Measurements from ENCODE around the gene DIPK1A.

DIPK1A gene

DNA sequence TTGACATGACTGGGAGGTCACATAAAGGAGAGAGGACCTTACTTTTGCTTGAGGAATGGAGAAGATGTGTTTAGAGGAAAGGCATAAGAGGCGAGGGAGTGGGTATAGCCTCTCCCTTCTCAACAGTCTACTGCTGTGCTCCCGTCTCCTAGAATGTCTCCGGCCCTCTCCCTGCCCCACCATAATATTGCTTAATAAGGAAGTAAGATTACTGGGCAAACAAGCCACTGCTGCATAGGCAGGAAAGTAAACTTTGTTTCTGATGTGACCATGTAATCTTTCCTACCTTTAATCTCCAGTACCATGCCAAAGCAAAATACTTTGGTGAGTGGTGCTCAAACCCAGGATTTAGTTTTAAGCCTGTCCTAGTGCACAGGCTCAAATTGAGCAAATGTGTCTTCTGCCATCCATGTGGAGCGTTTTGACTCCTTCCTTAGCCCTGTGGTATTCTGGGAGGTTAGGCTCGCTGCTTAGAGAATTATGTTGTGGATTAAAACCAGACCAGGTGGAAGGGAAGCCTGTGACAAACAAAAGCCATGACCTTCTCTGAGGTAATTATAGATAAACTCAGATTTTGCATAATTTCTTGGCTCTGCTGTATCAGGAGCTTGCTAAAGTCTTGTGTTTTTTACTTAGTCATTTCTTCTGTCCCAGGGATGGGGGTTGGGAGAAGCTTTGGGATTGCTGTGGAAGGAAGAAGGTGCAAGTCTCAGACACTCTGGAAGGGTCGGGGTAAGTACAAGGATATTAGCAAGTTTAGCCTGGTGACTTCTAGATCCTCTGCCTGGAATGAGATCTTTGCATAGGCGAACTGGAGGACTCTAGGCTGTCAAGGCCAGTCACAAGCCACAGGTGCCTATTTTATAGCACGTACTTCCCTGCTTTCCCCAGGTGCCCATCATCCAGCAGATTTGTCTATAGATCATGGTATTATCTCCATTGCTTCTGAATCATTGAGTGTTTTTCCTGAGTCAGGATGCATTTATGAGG, 34.5 kb upstream of the DIPK1A start:
- H3K9ac ChIP-seq (ENCODE audit: low read length in 2 of 2): peak overlapping the region in 1 of 2 donors; percentile 42
- H3K4me1 ChIP-seq (ENCODE audit: control insufficient read depth, insufficient read depth, low read length): no peaks in the 10 kb centered on the region
- H3K27me3 ChIP-seq (ENCODE audit: control insufficient read depth in 1 of 2, insufficient read depth in 2 of 2, low read length in 2 of 2): no peaks in the 10 kb centered on the region
- H3K4me3 ChIP-seq (ENCODE audit: low read length in 2 of 2): no peak overlapping the region
- no peak overlapping the region for H3K27ac ChIP-seq (ENCODE audit: low read length)
- no peaks in the 10 kb centered on the region for H3K36me3 ChIP-seq (ENCODE audit: control insufficient read depth in 2 of 2, insufficient read depth in 2 of 2, low read length in 2 of 2)
- no peaks in the 10 kb centered on the region for H3K9me3 ChIP-seq (ENCODE audit: control insufficient read depth in 2 of 2, low read length in 2 of 2)

DNA sequence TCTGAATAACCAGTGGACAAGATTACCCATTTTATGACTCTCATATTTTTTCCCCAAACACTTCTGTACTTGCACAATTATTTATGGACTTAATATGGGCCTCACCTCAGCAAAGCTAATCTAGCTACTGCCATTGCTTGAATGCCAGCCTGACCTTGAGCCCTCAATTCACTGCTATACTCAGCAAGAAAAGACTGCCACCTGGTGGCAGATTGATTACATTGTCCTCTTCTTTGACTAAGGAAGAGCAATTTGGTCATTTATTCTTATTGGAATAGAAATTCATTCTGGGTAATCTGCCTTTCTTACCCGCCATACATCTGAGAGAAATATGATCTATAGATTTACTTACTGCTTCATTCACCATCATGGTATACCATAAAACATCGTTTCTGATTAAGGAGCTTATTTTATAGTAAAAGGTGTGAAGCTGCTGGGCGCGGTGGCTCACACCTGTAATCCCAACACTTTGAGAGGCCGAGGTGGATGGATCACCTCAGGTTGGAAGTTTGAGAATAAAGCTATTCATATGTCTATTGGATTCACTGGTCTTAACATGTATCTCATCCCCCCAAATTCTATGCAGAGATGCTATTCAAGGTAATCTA, 32.9 kb upstream of the DIPK1A start:
- Histone ChIP-seq H3K4me3 (ENCODE audit: low read length in 2 of 2) (no peak overlapping the region), H3K9me3 (ENCODE audit: control insufficient read depth in 2 of 2, low read length in 2 of 2) (no peaks in the 10 kb centered on the region), H3K4me1 (ENCODE audit: control insufficient read depth, insufficient read depth, low read length) (no peaks in the 10 kb centered on the region), H3K27me3 (ENCODE audit: control insufficient read depth in 1 of 2, insufficient read depth in 2 of 2, low read length in 2 of 2) (no peaks in the 10 kb centered on the region), H3K9ac (ENCODE audit: low read length in 2 of 2) (no peak overlapping the region), H3K36me3 (ENCODE audit: control insufficient read depth in 2 of 2, insufficient read depth in 2 of 2, low read length in 2 of 2) (no peaks in the 10 kb centered on the region), H3K27ac (ENCODE audit: low read length) (no peak overlapping the region)

DNA sequence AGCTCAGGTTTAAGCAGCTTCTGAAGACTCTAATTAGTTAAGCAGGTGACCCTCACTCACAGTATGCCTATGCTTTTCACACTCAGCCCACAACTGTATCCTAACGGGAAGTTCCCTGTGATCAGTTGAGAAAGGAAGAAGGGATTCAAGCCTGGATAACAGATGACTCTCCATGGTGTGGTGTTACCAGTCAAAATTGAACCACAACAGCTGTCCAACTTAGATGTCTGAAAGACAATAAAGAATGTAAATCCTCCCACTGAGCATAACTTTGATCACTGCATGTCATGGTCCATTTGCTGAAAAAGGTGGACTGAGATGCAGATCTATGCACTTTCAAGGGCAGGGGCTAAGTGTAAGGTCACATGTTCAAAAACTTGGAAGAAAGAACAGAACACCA, 32.3 kb upstream of the DIPK1A start:
- Histone ChIP-seq H3K4me1 (ENCODE audit: control insufficient read depth, insufficient read depth, low read length) (no peaks in the 10 kb centered on the region), H3K4me3 (ENCODE audit: low read length in 2 of 2) (no peak overlapping the region), H3K27me3 (ENCODE audit: control insufficient read depth in 1 of 2, insufficient read depth in 2 of 2, low read length in 2 of 2) (no peaks in the 10 kb centered on the region), H3K9me3 (ENCODE audit: control insufficient read depth in 2 of 2, low read length in 2 of 2) (no peaks in the 10 kb centered on the region), H3K27ac (ENCODE audit: low read length) (no peak overlapping the region), H3K9ac (ENCODE audit: low read length in 2 of 2) (no peak overlapping the region), H3K36me3 (ENCODE audit: control insufficient read depth in 2 of 2, insufficient read depth in 2 of 2, low read length in 2 of 2) (no peaks in the 10 kb centered on the region)

DNA sequence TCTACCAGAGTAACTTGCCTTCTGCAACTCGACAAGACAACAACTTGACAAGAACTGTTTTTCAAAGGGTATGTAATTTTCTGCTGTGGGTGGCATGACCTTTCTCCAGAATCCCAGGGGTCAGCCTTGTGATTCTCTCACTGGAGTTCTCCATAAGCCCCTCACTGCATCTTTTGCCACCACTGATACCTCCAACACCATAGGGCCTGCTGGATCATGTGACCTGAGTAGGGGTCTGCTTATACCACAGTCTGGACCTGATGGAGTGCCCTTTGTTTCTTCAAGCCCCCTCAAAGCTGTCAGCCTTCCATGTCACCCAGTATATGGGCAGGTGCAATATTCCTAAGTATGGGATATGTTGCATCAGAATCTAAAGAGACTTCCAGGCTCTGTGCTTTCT, 31.6 kb upstream of the DIPK1A start:
- no peak overlapping the region for H3K9ac ChIP-seq (ENCODE audit: low read length in 2 of 2)
- H3K36me3 ChIP-seq (ENCODE audit: control insufficient read depth in 2 of 2, insufficient read depth in 2 of 2, low read length in 2 of 2): no peaks in the 10 kb centered on the region
- H3K9me3 ChIP-seq (ENCODE audit: control insufficient read depth in 2 of 2, low read length in 2 of 2): no peaks in the 10 kb centered on the region
- H3K4me1 ChIP-seq (ENCODE audit: control insufficient read depth, insufficient read depth, low read length): no peaks in the 10 kb centered on the region
- H3K4me3 ChIP-seq (ENCODE audit: low read length in 2 of 2): no peak overlapping the region
- no peaks in the 10 kb centered on the region for H3K27me3 ChIP-seq (ENCODE audit: control insufficient read depth in 1 of 2, insufficient read depth in 2 of 2, low read length in 2 of 2)
- no peak overlapping the region for H3K27ac ChIP-seq (ENCODE audit: low read length)

DNA sequence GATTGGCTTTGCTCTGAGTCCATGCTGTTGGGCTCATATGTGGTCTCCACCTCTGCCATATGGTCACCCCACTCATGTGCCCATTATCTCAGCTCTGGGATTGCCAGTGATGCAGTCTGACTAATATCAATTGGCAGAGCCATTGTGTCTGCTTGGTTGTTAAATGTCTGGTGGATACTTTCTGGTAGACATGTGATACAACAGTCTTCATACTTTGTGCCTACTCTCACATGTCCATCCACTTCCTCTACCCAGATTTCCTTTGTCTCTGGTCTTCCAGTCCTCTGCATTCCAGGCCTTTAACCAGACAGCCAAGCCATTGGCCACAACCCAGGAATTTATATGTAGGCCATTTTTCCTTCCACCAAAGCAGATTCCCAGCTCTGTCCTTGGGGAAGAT, 30.8 kb upstream of the DIPK1A start:
- no peak overlapping the region for H3K4me3 ChIP-seq (ENCODE audit: low read length in 2 of 2)
- no peaks in the 10 kb centered on the region for H3K36me3 ChIP-seq (ENCODE audit: control insufficient read depth in 2 of 2, insufficient read depth in 2 of 2, low read length in 2 of 2)
- no peaks in the 10 kb centered on the region for H3K27me3 ChIP-seq (ENCODE audit: control insufficient read depth in 1 of 2, insufficient read depth in 2 of 2, low read length in 2 of 2)
- no peaks in the 10 kb centered on the region for H3K9me3 ChIP-seq (ENCODE audit: control insufficient read depth in 2 of 2, low read length in 2 of 2)
- H3K9ac ChIP-seq (ENCODE audit: low read length in 2 of 2): no peak overlapping the region
- H3K27ac ChIP-seq (ENCODE audit: low read length): no peak overlapping the region
- no peaks in the 10 kb centered on the region for H3K4me1 ChIP-seq (ENCODE audit: control insufficient read depth, insufficient read depth, low read length)

DNA sequence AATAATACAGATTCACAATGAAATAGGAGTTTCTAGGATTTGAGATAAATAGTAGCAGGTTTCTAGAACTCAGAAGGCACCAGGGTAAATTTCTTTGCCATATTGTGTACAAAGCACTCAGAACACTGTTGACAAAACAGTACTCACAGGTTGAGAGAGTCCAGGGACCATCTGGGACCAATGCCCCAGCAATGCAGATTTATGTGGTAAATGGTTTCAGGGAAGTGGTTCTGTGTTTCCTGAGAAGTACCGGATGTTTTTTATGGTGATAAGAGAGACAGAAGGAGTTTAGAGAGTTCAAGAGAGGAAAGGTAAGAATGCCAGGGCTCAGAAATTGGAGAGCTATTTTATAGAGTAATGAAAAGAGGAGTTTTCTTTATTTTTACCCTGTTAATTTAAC, 29.6 kb upstream of the DIPK1A start:
- Histone ChIP-seq H3K27me3 (ENCODE audit: control insufficient read depth in 1 of 2, insufficient read depth in 2 of 2, low read length in 2 of 2) (no peaks in the 10 kb centered on the region), H3K9ac (ENCODE audit: low read length in 2 of 2) (no peak overlapping the region), H3K36me3 (ENCODE audit: control insufficient read depth in 2 of 2, insufficient read depth in 2 of 2, low read length in 2 of 2) (no peaks in the 10 kb centered on the region), H3K4me1 (ENCODE audit: control insufficient read depth, insufficient read depth, low read length) (no peaks in the 10 kb centered on the region), H3K4me3 (ENCODE audit: low read length in 2 of 2) (no peak overlapping the region), H3K9me3 (ENCODE audit: control insufficient read depth in 2 of 2, low read length in 2 of 2) (no peaks in the 10 kb centered on the region), H3K27ac (ENCODE audit: low read length) (no peak overlapping the region)

DNA sequence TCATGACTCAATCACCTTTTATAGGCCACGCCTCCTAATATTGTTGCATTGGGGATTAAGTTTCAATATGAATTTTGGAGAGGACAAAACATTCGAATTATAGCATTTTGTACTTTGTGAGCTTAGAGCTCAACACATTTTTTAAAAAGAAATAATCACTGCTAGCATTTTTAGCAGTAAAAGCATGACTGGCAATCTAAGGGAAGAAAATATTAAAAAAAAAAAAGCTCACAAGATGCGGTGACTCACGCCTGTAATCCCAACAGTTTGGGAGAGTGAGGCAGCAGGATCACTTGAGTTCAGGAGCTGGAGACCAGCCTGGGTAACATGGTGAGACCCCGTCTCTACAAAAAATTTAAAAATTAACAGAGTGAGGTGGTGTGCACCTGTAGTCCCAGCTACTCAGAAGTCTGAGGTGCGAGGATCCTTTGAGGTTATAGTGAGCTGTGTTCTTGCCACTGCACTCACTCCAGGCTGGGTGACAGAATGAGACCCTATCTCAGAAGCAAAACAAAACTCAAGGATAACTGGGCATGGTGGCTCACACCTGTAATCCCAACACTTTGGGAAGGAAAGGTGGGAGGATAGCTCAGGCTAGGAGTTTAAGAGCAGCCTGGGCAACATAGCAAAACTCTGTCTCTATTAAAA, 28.8 kb upstream of the DIPK1A start:
- H3K36me3 ChIP-seq (ENCODE audit: control insufficient read depth in 2 of 2, insufficient read depth in 2 of 2, low read length in 2 of 2): no peaks in the 10 kb centered on the region
- no peaks in the 10 kb centered on the region for H3K27me3 ChIP-seq (ENCODE audit: control insufficient read depth in 1 of 2, insufficient read depth in 2 of 2, low read length in 2 of 2)
- H3K9me3 ChIP-seq (ENCODE audit: control insufficient read depth in 2 of 2, low read length in 2 of 2): no peaks in the 10 kb centered on the region
- H3K4me3 ChIP-seq (ENCODE audit: low read length in 2 of 2): no peak overlapping the region
- no peak overlapping the region for H3K27ac ChIP-seq (ENCODE audit: low read length)
- no peak overlapping the region for H3K9ac ChIP-seq (ENCODE audit: low read length in 2 of 2)
- no peaks in the 10 kb centered on the region for H3K4me1 ChIP-seq (ENCODE audit: control insufficient read depth, insufficient read depth, low read length)

DNA sequence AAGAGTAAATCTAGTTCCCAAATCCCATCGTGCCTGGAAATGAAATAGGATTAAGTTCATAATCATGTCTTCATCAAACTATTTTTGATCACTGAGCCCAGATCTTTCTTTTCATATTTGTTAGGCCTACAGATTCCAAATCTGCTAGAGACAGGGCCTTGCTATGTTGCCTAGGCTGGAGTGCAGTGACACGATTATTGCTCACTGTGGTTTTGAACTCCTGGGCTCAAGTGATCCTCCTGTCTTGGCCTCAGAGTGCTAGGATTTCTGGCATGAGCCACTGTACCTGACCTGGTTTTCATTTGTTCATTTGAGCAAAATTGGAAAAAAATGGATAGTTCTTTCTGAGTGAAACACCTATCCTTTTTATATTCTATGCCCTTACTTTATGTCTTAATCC, 28.0 kb upstream of the DIPK1A start:
- H3K4me3 ChIP-seq (ENCODE audit: low read length in 2 of 2): no peak overlapping the region
- H3K4me1 ChIP-seq (ENCODE audit: control insufficient read depth, insufficient read depth, low read length): no peaks in the 10 kb centered on the region
- no peaks in the 10 kb centered on the region for H3K9me3 ChIP-seq (ENCODE audit: control insufficient read depth in 2 of 2, low read length in 2 of 2)
- H3K27ac ChIP-seq (ENCODE audit: low read length): no peak overlapping the region
- H3K27me3 ChIP-seq (ENCODE audit: control insufficient read depth in 1 of 2, insufficient read depth in 2 of 2, low read length in 2 of 2): no peaks in the 10 kb centered on the region
- no peaks in the 10 kb centered on the region for H3K36me3 ChIP-seq (ENCODE audit: control insufficient read depth in 2 of 2, insufficient read depth in 2 of 2, low read length in 2 of 2)
- H3K9ac ChIP-seq (ENCODE audit: low read length in 2 of 2): no peak overlapping the region

DNA sequence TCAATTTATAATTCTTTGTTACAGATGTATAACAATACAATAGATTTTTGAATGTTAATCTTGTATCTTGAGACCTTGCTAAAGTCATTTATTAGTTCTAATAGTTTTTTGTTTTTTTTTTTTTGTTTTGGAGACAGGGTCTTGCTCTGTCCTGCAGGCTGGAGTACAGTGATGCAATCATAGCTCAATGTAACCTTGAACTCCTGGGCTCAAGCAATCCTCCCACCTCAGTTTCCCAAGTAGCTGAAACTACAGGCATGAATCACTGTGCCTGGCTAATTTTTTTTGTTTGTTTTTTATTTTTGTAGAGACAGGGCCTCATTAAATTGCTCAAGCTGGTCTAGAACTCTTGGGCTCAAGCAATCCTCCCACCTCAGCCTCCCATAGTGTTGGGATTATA, 26.2 kb upstream of the DIPK1A start:
- Histone ChIP-seq H3K36me3 (ENCODE audit: control insufficient read depth in 2 of 2, insufficient read depth in 2 of 2, low read length in 2 of 2) (no peaks in the 10 kb centered on the region), H3K9ac (ENCODE audit: low read length in 2 of 2) (no peak overlapping the region), H3K4me1 (ENCODE audit: control insufficient read depth, insufficient read depth, low read length) (no peaks in the 10 kb centered on the region), H3K4me3 (ENCODE audit: low read length in 2 of 2) (no peak overlapping the region), H3K27ac (ENCODE audit: low read length) (no peak overlapping the region), H3K9me3 (ENCODE audit: control insufficient read depth in 2 of 2, low read length in 2 of 2) (no peaks in the 10 kb centered on the region), H3K27me3 (ENCODE audit: control insufficient read depth in 1 of 2, insufficient read depth in 2 of 2, low read length in 2 of 2) (no peaks in the 10 kb centered on the region)

DNA sequence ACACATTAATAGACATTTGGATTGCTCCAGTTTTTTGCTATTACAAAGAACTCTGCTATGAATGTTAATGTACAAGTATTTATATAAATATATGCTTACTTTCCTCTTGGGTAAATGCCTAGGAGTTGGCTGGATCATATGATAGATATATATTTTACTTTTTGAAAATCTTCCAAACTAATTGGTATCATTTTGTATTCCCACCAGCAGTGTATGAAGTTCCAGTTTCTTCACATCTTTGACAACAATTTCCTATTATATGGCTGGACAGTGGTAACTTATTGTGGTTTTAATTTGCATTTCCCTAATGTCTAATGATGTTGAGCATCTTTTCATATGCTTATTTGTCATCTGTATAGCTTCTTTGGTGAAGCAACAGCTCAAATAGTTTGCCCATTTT, 23.8 kb upstream of the DIPK1A start:
- Histone ChIP-seq H3K36me3 (ENCODE audit: control insufficient read depth in 2 of 2, insufficient read depth in 2 of 2, low read length in 2 of 2) (no peaks in the 10 kb centered on the region), H3K9me3 (ENCODE audit: control insufficient read depth in 2 of 2, low read length in 2 of 2) (no peaks in the 10 kb centered on the region), H3K9ac (ENCODE audit: low read length in 2 of 2) (no peak overlapping the region), H3K4me3 (ENCODE audit: low read length in 2 of 2) (no peak overlapping the region), H3K27ac (ENCODE audit: low read length) (no peak overlapping the region), H3K27me3 (ENCODE audit: control insufficient read depth in 1 of 2, insufficient read depth in 2 of 2, low read length in 2 of 2) (no peaks in the 10 kb centered on the region), H3K4me1 (ENCODE audit: control insufficient read depth, insufficient read depth, low read length) (no peaks in the 10 kb centered on the region)
